CD14-positive monocyte (primary cell): Measurements from ENCODE around the gene CATSPER1. TPM values are rescaled to one million over a fixed set of nuclear protein-coding genes. Genes with fewer than 3 reads are reported as not detected.
A peak's percentile ranks its signal among the peaks of the same experiment; 100 is the strongest.

Experiments used
- DNase-seq, 3 donors: peaks; one replicate each; pipeline ENCODE4 v3.0.0-alpha.2; 2011 to 2022
- H2AFZ ChIP-seq: 2 replicates; pipeline ENCODE4 v1.6.0; 2012; ENCODE audit warnings: mild to moderate bottlenecking, low read depth, low read length, inconsistent platforms; ENCODE audit not compliant: insufficient read depth, poor library complexity, severe bottlenecking
- H3K27ac ChIP-seq, 2 donors: 1 replicate in 1 of 2; 2 replicates in 1 of 2; pipeline ENCODE4 v1.5.1; 2012 to 2013; ENCODE audit warnings: low read length in 2 of 2, control low read depth in 1 of 2, inconsistent platforms in 1 of 2, low read depth in 1 of 2, mild to moderate bottlenecking in 1 of 2
- H3K27me3 ChIP-seq, 2 donors: one replicate each; pipeline versions ENCODE4 v1.6.0 to v1.6.1; 2011 to 2013; ENCODE audit warnings: low read length in 2 of 2; ENCODE audit not compliant: control insufficient read depth in 2 of 2, insufficient read depth in 2 of 2
- H3K36me3 ChIP-seq, 2 donors: replicated peaks in 1 of 2; 1 replicate in 1 of 2; 2 replicates in 1 of 2; pipeline versions ENCODE4 v1.5.1 to v1.6.1; 2012 to 2013; ENCODE audit warnings: low read length in 2 of 2, control low read depth in 1 of 2, inconsistent platforms in 1 of 2, mild to moderate bottlenecking in 1 of 2; ENCODE audit not compliant: insufficient read depth in 2 of 2, control insufficient read depth in 1 of 2
- H3K4me1 ChIP-seq, 2 donors: 1 replicate in 1 of 2; 2 replicates in 1 of 2; pipeline versions ENCODE4 v1.5.1 to v1.6.1; 2012 to 2013; ENCODE audit warnings: low read length in 2 of 2, control low read depth in 1 of 2, inconsistent platforms in 1 of 2, mild to moderate bottlenecking in 1 of 2, moderate library complexity in 1 of 2; ENCODE audit not compliant: insufficient read depth in 2 of 2, control insufficient read depth in 1 of 2
- H3K4me2 ChIP-seq: replicated peaks from 2 replicates; pipeline ENCODE3; 2012; ENCODE audit warnings: low read length, moderate library complexity, mild to moderate bottlenecking; ENCODE audit not compliant: poor library complexity, severe bottlenecking; ENCODE audit errors: extremely low read depth
- H3K4me3 ChIP-seq, 3 experiments: fragments of 200-600 bp in 1 of 3; sonication (generic) in 1 of 3; replicated peaks in 1 of 3; 1 replicate in 2 of 3; 2 replicates in 1 of 3; pipeline ENCODE4 v1.5.1; 2011 to 2013; ENCODE audit warnings: low read length in 3 of 3, mild to moderate bottlenecking in 3 of 3, control low read depth in 2 of 3, low read depth in 2 of 3, inconsistent platforms in 1 of 3, moderate library complexity in 1 of 3
- H3K79me2 ChIP-seq: 2 replicates; pipeline ENCODE4 v1.6.0; 2012; ENCODE audit warnings: mild to moderate bottlenecking, control low read depth, inconsistent platforms, low read length, moderate library complexity; ENCODE audit not compliant: insufficient read depth
- H3K9ac ChIP-seq: 2 replicates; pipeline ENCODE4 v1.6.0; 2017; ENCODE audit warnings: low read length, mild to moderate bottlenecking; ENCODE audit not compliant: insufficient read depth, poor library complexity, severe bottlenecking
- H3K9me3 ChIP-seq, 2 donors: replicated peaks in 1 of 2; 1 replicate in 1 of 2; 2 replicates in 1 of 2; pipeline versions ENCODE4 v1.5.1 to v1.6.1; 2012 to 2013; ENCODE audit warnings: low read length in 2 of 2, control low read depth in 1 of 2; ENCODE audit not compliant: control insufficient read depth in 1 of 2, insufficient read depth in 1 of 2
- H4K20me1 ChIP-seq: 2 replicates; pipeline ENCODE4 v1.6.0; 2012; ENCODE audit warnings: mild to moderate bottlenecking, low read length, control low read depth, moderate library complexity; ENCODE audit not compliant: insufficient read depth
- H3K27ac Mint-ChIP-seq, 7 donors: one replicate each; pipeline ENCODE4 v1.8.0; 2020; ENCODE audit warnings: mild to moderate bottlenecking in 7 of 7, mixed read lengths in 7 of 7, moderate library complexity in 6 of 7, inconsistent platforms in 2 of 7
- H3K27me3 Mint-ChIP-seq, 3 donors: one replicate each; pipeline ENCODE4 v1.8.0; 2021 to 2022; ENCODE audit warnings: low read depth in 3 of 3, mild to moderate bottlenecking in 3 of 3, mixed read lengths in 3 of 3, moderate library complexity in 3 of 3, inconsistent platforms in 1 of 3
- H3K36me3 Mint-ChIP-seq, 2 donors: one replicate each; pipeline ENCODE4 v1.8.0; 2020; ENCODE audit warnings: mixed read lengths in 2 of 2, inconsistent platforms in 1 of 2, mild to moderate bottlenecking in 1 of 2
- H3K4me1 Mint-ChIP-seq: one replicate; pipeline ENCODE4 v1.8.0; 2020; ENCODE audit warnings: mild to moderate bottlenecking, mixed read lengths
- H3K4me3 Mint-ChIP-seq, 2 donors: one replicate each; pipeline ENCODE4 v1.8.0; 2020; ENCODE audit warnings: mild to moderate bottlenecking in 2 of 2, mixed read lengths in 2 of 2, moderate library complexity in 1 of 2
- H3K9me3 Mint-ChIP-seq, 7 donors: one replicate each; pipeline ENCODE4 v1.8.0; 2020 to 2022; ENCODE audit warnings: mixed read lengths in 7 of 7, mild to moderate bottlenecking in 6 of 7, moderate library complexity in 6 of 7, inconsistent platforms in 2 of 7
- whole genome bisulfite sequencing: methylation state at CpG from one replicate; pipeline ENCODE4 v1.1.5; 2013; ENCODE audit warnings: missing lambda C conversion rate; ENCODE audit not compliant: insufficient coverage; 5-methylcytosine and 5-hydroxymethylcytosine counted together
- intact Hi-C, 2 donors: fragments of 100-400 bp; cut with micrococcal nuclease; formaldehyde crosslinking; loops; one replicate each; pipeline versions ENCODE4 v1.15.0 to v1.15.1; 2023
- polyA plus RNA-seq, 3 donors: library from polyadenylated mRNA; depleted of rRNA in 1 of 3; unstranded in 2 of 3; stranded (reverse) in 1 of 3; fragments of 300-500 nt in 2 of 3; fragments of >200 nt in 1 of 3; fragmentation: Illumina TruSeq in 2 of 3; gene quantifications; 1 replicate in 2 of 3; 2 replicates in 1 of 3; pipeline ENCODE4 v1.2.3, GENCODE V29; 2012 to 2021
- TF ChIP-seq, protein P1 (sequence below): fragments of 200-600 bp; IDR thresholded peaks from one replicate; pipeline ENCODE4 v1.8.0; 2022; ENCODE audit warnings: antibody characterized with exemption, mild to moderate bottlenecking

The CATSPER1 gene
- polyA plus RNA-seq, 3 donors = 15.4 to 24.1 (median 22.0) TPM

DNA sequence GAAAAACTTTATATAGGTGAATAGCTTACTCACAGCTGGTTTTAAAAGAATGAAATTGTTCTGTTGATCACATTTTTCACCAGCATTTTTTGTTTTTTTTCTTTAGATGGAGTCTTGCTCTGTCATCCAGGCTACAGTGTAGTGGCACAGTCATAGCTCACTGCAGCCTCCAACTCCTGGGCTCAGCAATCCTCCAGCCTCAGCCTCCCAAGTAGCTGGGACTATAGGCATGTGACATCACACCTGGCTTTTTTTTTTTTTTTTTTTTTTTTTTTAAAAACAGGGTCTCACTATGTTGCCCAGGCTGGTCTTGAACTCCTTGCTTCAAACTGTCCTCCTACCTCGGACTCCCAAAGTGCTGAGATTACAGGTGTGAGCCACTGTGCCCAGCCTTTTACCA is 47.4 kb upstream of the CATSPER1 start:
- Mint-ChIP-seq H3K36me3 (peaks cover 34 to 51% of the 10 kb centered on the region in 2 donors), H3K27ac (no peak overlapping the region), H3K4me3 (no peak overlapping the region), H3K27me3 (peaks cover 0 to 5% (median 1%) of the 10 kb centered on the region in 3 donors), H3K4me1 (peaks cover 38% of the 10 kb centered on the region), H3K9me3 (peaks cover 0 to 2% (median 0%) of the 10 kb centered on the region in 7 donors)
- no peaks in the 10 kb centered on the region for H3K9me3 ChIP-seq
- no peak overlapping the region for H3K4me2 ChIP-seq
- H3K4me1 ChIP-seq = peaks cover 22 to 32% of the 10 kb centered on the region in 2 donors
- peaks cover 57% of the 10 kb centered on the region for H3K79me2 ChIP-seq
- H3K27me3 ChIP-seq = no peaks in the 10 kb centered on the region
- H3K4me3 ChIP-seq = no peak overlapping the region
- WGBS = no CpG with 5 or more reads among the region's 1 CpG
- H2AFZ ChIP-seq = no peak overlapping the region
- H3K9ac ChIP-seq = no peak overlapping the region
- TF ChIP-seq, protein P1, sequence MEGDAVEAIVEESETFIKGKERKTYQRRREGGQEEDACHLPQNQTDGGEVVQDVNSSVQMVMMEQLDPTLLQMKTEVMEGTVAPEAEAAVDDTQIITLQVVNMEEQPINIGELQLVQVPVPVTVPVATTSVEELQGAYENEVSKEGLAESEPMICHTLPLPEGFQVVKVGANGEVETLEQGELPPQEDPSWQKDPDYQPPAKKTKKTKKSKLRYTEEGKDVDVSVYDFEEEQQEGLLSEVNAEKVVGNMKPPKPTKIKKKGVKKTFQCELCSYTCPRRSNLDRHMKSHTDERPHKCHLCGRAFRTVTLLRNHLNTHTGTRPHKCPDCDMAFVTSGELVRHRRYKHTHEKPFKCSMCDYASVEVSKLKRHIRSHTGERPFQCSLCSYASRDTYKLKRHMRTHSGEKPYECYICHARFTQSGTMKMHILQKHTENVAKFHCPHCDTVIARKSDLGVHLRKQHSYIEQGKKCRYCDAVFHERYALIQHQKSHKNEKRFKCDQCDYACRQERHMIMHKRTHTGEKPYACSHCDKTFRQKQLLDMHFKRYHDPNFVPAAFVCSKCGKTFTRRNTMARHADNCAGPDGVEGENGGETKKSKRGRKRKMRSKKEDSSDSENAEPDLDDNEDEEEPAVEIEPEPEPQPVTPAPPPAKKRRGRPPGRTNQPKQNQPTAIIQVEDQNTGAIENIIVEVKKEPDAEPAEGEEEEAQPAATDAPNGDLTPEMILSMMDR = no peak
- DNase-seq = no peak
- intact Hi-C loops = loop anchor here in 1 of 2 donors (5.0 kb wide), 2 partner anchors 39 to 59 kb away; no protein-coding TSS in a partner anchor
- peaks cover 4 to 41% of the 10 kb centered on the region in 2 donors for H3K36me3 ChIP-seq
- H3K27ac ChIP-seq = no peak overlapping the region
- H4K20me1 ChIP-seq = peaks cover 18% of the 10 kb centered on the region

DNA sequence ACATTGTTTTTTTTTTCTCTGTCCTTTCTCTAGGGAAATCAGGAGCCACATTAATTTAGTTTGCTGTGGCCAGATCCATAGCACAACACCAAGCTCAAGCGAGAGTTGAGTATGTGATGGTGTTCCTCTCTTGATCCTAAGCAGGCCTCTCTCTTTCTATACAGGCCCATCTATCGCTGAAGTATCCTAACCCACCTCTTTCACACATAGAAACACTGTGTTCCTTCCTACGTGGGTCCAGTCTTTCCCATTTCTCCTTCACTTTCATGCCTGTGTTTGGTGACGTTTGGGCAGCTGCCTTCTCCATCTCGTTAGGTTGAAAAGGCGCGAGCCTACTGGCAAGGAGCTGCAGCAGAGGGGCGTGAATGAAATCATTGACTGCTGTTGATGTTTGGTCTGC is 46.2 kb upstream of the CATSPER1 start:
- Histone ChIP-seq H3K79me2 (peaks cover 56% of the 10 kb centered on the region), H3K27ac (no peak overlapping the region), H3K36me3 (peaks cover 10 to 48% of the 10 kb centered on the region in 2 donors), H3K4me3 (no peak overlapping the region), H3K27me3 (no peaks in the 10 kb centered on the region), H4K20me1 (peaks cover 18% of the 10 kb centered on the region), H3K9me3 (no peaks in the 10 kb centered on the region), H3K9ac (no peak overlapping the region), H2AFZ (no peak overlapping the region), H3K4me1 (peaks cover 31 to 41% of the 10 kb centered on the region in 2 donors), H3K4me2 (peak overlapping the region; percentile 82)
- peaks cover 0 to 5% (median 0%) of the 10 kb centered on the region in 3 donors for H3K27me3 Mint-ChIP-seq
- H3K36me3 Mint-ChIP-seq = peaks cover 37 to 56% of the 10 kb centered on the region in 2 donors
- TF ChIP-seq, protein P1 = no peak
- intact Hi-C loops = loop anchor here in 1 of 2 donors (5.0 kb wide), 2 partner anchors 40 to 60 kb away; no protein-coding TSS in a partner anchor
- H3K9me3 Mint-ChIP-seq = peaks cover 0 to 2% (median 0%) of the 10 kb centered on the region in 7 donors
- WGBS = 93% methylated on average over 6 of the region's 8 CpGs
- no peak overlapping the region for H3K4me3 Mint-ChIP-seq
- DNase-seq = no peak
- peak overlapping the region in 1 of 7 donors; percentile 23 for H3K27ac Mint-ChIP-seq
- H3K4me1 Mint-ChIP-seq = peaks cover 45% of the 10 kb centered on the region
